Pancreas (tissue), 10 donors: ENCODE measurements around the gene PTTG1IP. TPM values are rescaled to one million over a fixed set of nuclear protein-coding genes. Genes with fewer than 3 reads are reported as not detected.

ENCODE experiments used
- ATAC-seq, 4 donors: fragments of 200-7000 bp; cut with Tn5 transposase; one replicate each; pipeline versions ENCODE4 v1.8.0 to v1.9.1; 2020; ENCODE audit warnings: mild to moderate bottlenecking in 4 of 4, moderate library complexity in 4 of 4
- DNase-seq, 6 donors: peaks; one replicate each; pipeline ENCODE4 v3.0.0-alpha.2; 2020
- FAIRE-seq: peaks from 2 replicates; lab custom pipeline; 2012; peaks lifted over from hg19 to GRCh38; lab: Jason Lieb, UNC
- H3K27ac ChIP-seq, 4 donors: fragments of 200-600 bp; sonication (generic); 1 replicate in 3 of 4; 2 replicates in 1 of 4; pipeline versions ENCODE4 v1.5.0 to v1.8.0; 2020
- H3K27me3 ChIP-seq, 4 donors: fragments of 200-600 bp; one replicate each; pipeline ENCODE4 v1.8.0; 2021
- H3K36me3 ChIP-seq, 3 donors: fragments of 200-600 bp; sonication (generic) in 1 of 3; one replicate each; pipeline versions ENCODE4 v1.5.0 to v1.8.0; 2020 to 2021
- H3K4me1 ChIP-seq, 3 donors: fragments of 200-600 bp; one replicate each; pipeline ENCODE4 v1.8.0; 2021
- H3K4me3 ChIP-seq, 4 donors: fragments of 200-600 bp; sonication (generic) in 2 of 4; one replicate each; pipeline versions ENCODE4 v1.5.0 to v1.8.0; 2020 to 2021
- H3K9me3 ChIP-seq, 4 donors: fragments of 200-600 bp; one replicate each; pipeline ENCODE4 v1.8.0; 2021
- WGBS, 2 donors: extraction: QIAGEN DNeasy Blood & Tissue Kit; methylation state at CpG; one replicate each; pipeline ENCODE4 v1.1.7; 2013; 5-methylcytosine and 5-hydroxymethylcytosine counted together
- intact Hi-C, 3 donors: fragments of 100-400 bp; cut with DNase I; formaldehyde crosslinking; loops; one replicate each; pipeline versions ENCODE4 v1.11.1 to v1.14.2; 2022
- polyA plus RNA-seq, 2 donors: library from polyadenylated mRNA; stranded (reverse); fragments of 200-250 nt; gene quantifications; one replicate each; pipeline ENCODE4 v1.2.3, GENCODE V29; 2013
- total RNA-seq, 6 donors: library from RNA; stranded (reverse); fragmentation: NEBNext Ultra II Directional in 4 of 6; extraction: Animal tissue kit (Norgen Biotek cat#: 25700) in 4 of 6; gene quantifications; one replicate each; pipeline versions ENCODE4 v1.2.1 to v1.2.4, GENCODE V29; 2021 to 2023
- TF ChIP-seq, protein P1 (sequence below), 4 donors: fragments of 200-600 bp; sonication (generic) in 3 of 4; IDR thresholded peaks; one replicate each; pipeline versions ENCODE4 v1.5.0 to v1.8.0; 2021; ENCODE audit warnings: antibody characterized with exemption in 4 of 4
- donor health status: healthy with polysubstance abuse.
- donor health status: DM: no; HTN: no; CAD: no; lungs with moderate emphysema.
- donor health status: DM: no; HTN: no; CAD: no.
- donor health status: control.
- donor health status: control.
- donor health status: Bipolar disorder and iron deficiency.
- donor health status: DM: yes; HTN: yes; CAD: no.
- donor health status: DM: no; HTN: no; CAD: no.
- donor health status: DM: no; HTN: no; CAD: no.
- donor health status: DM: yes; HTN: yes; CAD: no.

PTTG1IP gene
- total and polyA plus RNA-seq, 8 donors = 44.9 to 118 (median 60.6) TPM

DNA sequence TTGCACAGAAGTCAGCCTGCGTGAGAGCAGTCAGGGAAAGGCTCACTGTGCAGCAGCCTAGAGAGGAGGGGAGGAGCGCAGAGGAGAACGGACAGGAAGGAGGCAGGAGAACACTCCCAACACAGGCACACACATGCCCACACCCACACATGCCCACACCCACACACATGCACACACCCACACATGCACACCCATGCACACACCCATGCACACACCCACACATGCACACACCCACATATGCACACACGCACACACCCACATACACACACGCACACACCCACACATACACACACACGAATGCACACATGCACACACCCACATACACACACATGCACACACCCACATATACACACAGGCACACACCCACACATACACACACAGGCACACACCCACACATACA, 62.7 kb downstream of the PTTG1IP start:
- ATAC-seq (no peak), DNase-seq (no peak), FAIRE-seq (no peak)
- Histone ChIP-seq H3K27ac (no peak overlapping the region), H3K36me3 (peaks cover 0 to 15% (median 0%) of the 10 kb centered on the region in 3 donors), H3K4me3 (no peak overlapping the region), H3K4me1 (no peaks in the 10 kb centered on the region), H3K27me3 (no peaks in the 10 kb centered on the region), H3K9me3 (no peaks in the 10 kb centered on the region)
- TF ChIP-seq, protein P1, sequence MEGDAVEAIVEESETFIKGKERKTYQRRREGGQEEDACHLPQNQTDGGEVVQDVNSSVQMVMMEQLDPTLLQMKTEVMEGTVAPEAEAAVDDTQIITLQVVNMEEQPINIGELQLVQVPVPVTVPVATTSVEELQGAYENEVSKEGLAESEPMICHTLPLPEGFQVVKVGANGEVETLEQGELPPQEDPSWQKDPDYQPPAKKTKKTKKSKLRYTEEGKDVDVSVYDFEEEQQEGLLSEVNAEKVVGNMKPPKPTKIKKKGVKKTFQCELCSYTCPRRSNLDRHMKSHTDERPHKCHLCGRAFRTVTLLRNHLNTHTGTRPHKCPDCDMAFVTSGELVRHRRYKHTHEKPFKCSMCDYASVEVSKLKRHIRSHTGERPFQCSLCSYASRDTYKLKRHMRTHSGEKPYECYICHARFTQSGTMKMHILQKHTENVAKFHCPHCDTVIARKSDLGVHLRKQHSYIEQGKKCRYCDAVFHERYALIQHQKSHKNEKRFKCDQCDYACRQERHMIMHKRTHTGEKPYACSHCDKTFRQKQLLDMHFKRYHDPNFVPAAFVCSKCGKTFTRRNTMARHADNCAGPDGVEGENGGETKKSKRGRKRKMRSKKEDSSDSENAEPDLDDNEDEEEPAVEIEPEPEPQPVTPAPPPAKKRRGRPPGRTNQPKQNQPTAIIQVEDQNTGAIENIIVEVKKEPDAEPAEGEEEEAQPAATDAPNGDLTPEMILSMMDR (IDR thresholded peaks at IDR 0.05) = no peak
- intact Hi-C loops = no loop called here
- 87 to 89% methylated on average over 6 of the region's 6 CpGs for WGBS, 2 donors

DNA sequence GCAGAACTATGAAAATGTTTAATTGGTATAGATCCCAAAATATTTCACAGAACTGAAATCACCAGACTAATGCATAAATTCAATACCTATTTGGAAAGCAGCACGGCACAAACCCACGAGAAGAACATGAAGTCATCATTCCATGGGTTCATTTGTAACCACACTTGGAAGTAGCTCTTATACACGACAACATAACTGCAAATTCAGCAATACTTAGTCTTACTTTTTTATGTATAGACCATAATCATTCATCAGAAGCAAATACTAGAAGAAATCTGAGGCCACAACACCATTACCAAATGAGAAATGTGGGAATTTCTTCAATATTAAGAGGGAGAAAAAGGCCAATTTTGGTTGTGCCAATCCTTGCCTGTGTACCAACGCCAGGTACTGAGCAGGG, 67.6 kb downstream of the PTTG1IP start:
- Histone ChIP-seq H3K4me1 (peaks cover 0 to 5% (median 5%) of the 10 kb centered on the region in 3 donors), H3K36me3 (peaks cover 0 to 15% (median 0%) of the 10 kb centered on the region in 3 donors), H3K9me3 (no peaks in the 10 kb centered on the region), H3K27me3 (no peaks in the 10 kb centered on the region), H3K27ac (no peak overlapping the region), H3K4me3 (no peak overlapping the region)
- intact Hi-C loops = loop anchor here in 1 of 3 donors (10.0 kb wide), 1 partner anchor 129 kb away; no protein-coding TSS in a partner anchor
- no peak for ATAC-seq
- WGBS, 2 donors = 89 to 91% methylated on average over 4 of the region's 4 CpGs
- FAIRE-seq = no peak
- TF ChIP-seq, protein P1 (IDR thresholded peaks at IDR 0.05) = no peak
- DNase-seq = no peak

DNA sequence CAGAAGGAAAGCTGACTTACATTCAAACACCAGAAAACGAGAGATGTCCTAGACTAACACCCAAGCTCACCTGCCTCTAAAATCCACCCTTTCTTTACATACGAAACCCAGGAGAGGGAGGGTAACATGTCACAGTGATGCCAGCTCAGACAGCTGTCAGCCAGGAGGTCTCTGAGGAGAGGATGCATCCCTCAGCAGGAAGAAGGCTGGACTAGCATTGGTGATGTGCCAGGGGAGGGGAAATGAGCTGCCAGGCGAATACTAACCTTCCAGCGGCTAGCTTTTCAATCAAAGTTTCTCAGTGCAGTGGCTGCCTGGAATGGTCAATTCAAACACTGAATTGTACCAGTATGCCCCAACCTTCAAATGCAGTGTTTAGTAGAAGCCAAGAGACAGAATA, 68.3 kb downstream of the PTTG1IP start:
- H3K27ac ChIP-seq = no peak overlapping the region
- intact Hi-C loops = loop anchor here in 1 of 3 donors (10.0 kb wide), 1 partner anchor 130 kb away; no protein-coding TSS in a partner anchor
- H3K9me3 ChIP-seq = no peaks in the 10 kb centered on the region
- H3K4me1 ChIP-seq = peaks cover 5 to 11% (median 5%) of the 10 kb centered on the region in 3 donors
- H3K36me3 ChIP-seq = peaks cover 0 to 15% (median 0%) of the 10 kb centered on the region in 3 donors
- FAIRE-seq (no peak), ATAC-seq (no peak), DNase-seq (no peak)
- no peak overlapping the region for H3K4me3 ChIP-seq
- 75 to 87% methylated on average over 4 of the region's 4 CpGs for WGBS, 2 donors
- H3K27me3 ChIP-seq = no peaks in the 10 kb centered on the region
- TF ChIP-seq, protein P1 (IDR thresholded peaks at IDR 0.05) = no peak

DNA sequence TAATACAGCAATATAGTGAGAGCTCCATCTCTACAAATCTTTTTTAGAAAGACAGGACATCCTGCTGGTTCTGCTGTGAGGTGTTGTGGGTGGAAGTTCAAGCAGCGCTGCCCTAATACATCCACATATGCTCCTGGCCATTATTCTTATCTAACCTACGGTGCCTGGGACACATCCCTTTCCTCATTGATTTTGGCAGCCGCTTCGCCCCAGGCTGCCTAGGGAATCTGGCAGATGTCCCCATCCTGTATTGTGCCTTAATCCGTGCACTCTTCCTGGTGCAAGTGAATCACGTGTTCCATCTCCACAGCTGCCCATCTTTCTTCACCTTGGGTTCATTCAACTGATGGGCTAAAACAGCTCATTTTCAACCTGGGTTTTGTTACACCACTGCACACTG, 68.7 kb downstream of the PTTG1IP start:
- ATAC-seq (no peak), FAIRE-seq (no peak), DNase-seq (peak in 1 of 6 donors; percentile 47)
- TF ChIP-seq, protein P1 (IDR thresholded peaks at IDR 0.05) = no peak
- peaks cover 0 to 15% (median 0%) of the 10 kb centered on the region in 3 donors for H3K36me3 ChIP-seq
- no peaks in the 10 kb centered on the region for H3K27me3 ChIP-seq
- H3K4me3 ChIP-seq = no peak overlapping the region
- H3K9me3 ChIP-seq = no peaks in the 10 kb centered on the region
- intact Hi-C loops = loop anchor here in 1 of 3 donors (10.0 kb wide), 1 partner anchor 130 kb away; no protein-coding TSS in a partner anchor
- no peak overlapping the region for H3K27ac ChIP-seq
- 20 to 23% methylated on average over 6 of the region's 6 CpGs for WGBS, 2 donors
- peaks cover 5 to 16% (median 9%) of the 10 kb centered on the region in 3 donors for H3K4me1 ChIP-seq

DNA sequence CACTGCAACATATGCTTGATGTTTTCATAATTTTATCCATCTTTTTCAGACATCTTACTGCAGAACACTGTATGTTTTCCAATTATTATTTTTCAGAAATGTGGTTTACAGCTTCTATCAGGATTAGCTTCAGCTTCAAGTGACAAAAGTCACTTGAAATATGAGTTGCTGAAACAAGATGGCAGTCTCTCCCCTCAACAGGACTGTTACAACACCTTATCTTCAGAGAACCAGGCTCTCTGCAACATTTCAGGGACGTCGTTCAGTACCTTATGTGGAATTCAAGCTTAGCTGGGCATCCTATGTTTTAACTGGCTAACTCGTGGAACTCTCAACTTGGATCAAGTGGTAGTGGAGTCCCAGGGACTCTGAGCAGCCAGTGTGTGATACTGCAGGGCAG, 69.8 kb downstream of the PTTG1IP start:
- H3K36me3 ChIP-seq = peaks cover 0 to 15% (median 0%) of the 10 kb centered on the region in 3 donors
- TF ChIP-seq, protein P1 (IDR thresholded peaks at IDR 0.05) = no peak
- 65 to 78% methylated on average over 3 of the region's 3 CpGs for WGBS, 2 donors
- H3K4me3 ChIP-seq = no peak overlapping the region
- DNase-seq (no peak), ATAC-seq (no peak), FAIRE-seq (no peak)
- no peak overlapping the region for H3K27ac ChIP-seq
- H3K9me3 ChIP-seq = no peaks in the 10 kb centered on the region
- peaks cover 5 to 20% (median 10%) of the 10 kb centered on the region in 3 donors for H3K4me1 ChIP-seq
- H3K27me3 ChIP-seq = no peaks in the 10 kb centered on the region
- intact Hi-C loops = loop anchor here in 1 of 3 donors (10.0 kb wide), 1 partner anchor 131 kb away; no protein-coding TSS in a partner anchor
